Gastrocnemius medialis (tissue), 4 donors: ENCODE data around the gene COL4A1. TPM values are rescaled to one million over a fixed set of nuclear protein-coding genes. Genes with fewer than 3 reads are reported as not detected.

ENCODE experiments used
- ATAC-seq, 2 donors: fragments of 150-250 bp; one replicate each; pipeline ENCODE4 v1.9.1; 2016
- DNase-seq, 2 donors: peaks; one replicate each; pipeline ENCODE4 v3.0.0-alpha.2; 2019
- H3K27ac ChIP-seq, 4 donors: fragments of 200-600 bp; sonication (generic); 1 replicate in 1 of 4; 2 replicates in 3 of 4; pipeline ENCODE4 v1.5.1; 2016 to 2018; ENCODE audit warnings: mild to moderate bottlenecking in 2 of 4, moderate library complexity in 1 of 4
- H3K27me3 ChIP-seq, 3 donors: fragments of 200-600 bp; sonication (generic) in 2 of 3; 1 replicate in 1 of 3; 2 replicates in 2 of 3; pipeline versions ENCODE4 v1.5.1 to v1.6.0; 2016 to 2019; ENCODE audit warnings: mild to moderate bottlenecking in 1 of 3, moderate library complexity in 1 of 3
- H3K36me3 ChIP-seq, 2 donors: fragments of 200-600 bp; sonication (generic) in 1 of 2; one replicate each; pipeline ENCODE4 v1.5.1; 2017 to 2018
- H3K4me1 ChIP-seq, 2 donors: fragments of 200-600 bp; sonication (generic) in 1 of 2; one replicate each; pipeline ENCODE4 v1.5.1; 2016 to 2017; ENCODE audit warnings: mild to moderate bottlenecking in 2 of 2
- H3K4me3 ChIP-seq, 4 donors: fragments of 200-600 bp; sonication (generic) in 3 of 4; 1 replicate in 1 of 4; 2 replicates in 3 of 4; pipeline ENCODE4 v1.5.1; 2016 to 2019; ENCODE audit warnings: mild to moderate bottlenecking in 2 of 4
- H3K9me3 ChIP-seq, 3 donors: fragments of 200-600 bp; sonication (generic) in 2 of 3; 1 replicate in 1 of 3; 2 replicates in 2 of 3; pipeline ENCODE4 v1.5.1; 2016 to 2019
- CTCF ChIP-seq, 5 experiments: fragments of 450-650 bp in 3 of 5; fragments of 200-600 bp in 2 of 5; sonication (generic) in 2 of 5; IDR thresholded peaks in 4 of 5; conservative IDR thresholded peaks in 1 of 5; 1 replicate in 4 of 5; 2 replicates in 1 of 5; pipeline ENCODE4 v1.5.1; 2016 to 2019; ENCODE audit warnings: antibody characterized with exemption in 5 of 5, mild to moderate bottlenecking in 3 of 5, moderate library complexity in 3 of 5
- POLR2A ChIP-seq, 2 donors: fragments of 450-650 bp; IDR thresholded peaks; one replicate each; pipeline ENCODE4 v1.6.1; 2017; ENCODE audit warnings: antibody characterized with exemption in 2 of 2, mild to moderate bottlenecking in 2 of 2, moderate library complexity in 2 of 2
- in situ Hi-C, 4 donors: fragments of 200-750 bp; cut with MboI; loops; one replicate each; pipeline versions ENCODE4 v1.15.0 to v1.8.0; 2017; ENCODE audit warnings: low sequenced_read_pairs in 4 of 4
- intact Hi-C: fragments of 100-400 bp; cut with DNase I; formaldehyde crosslinking; loops from one replicate; pipeline ENCODE4 v1.15.1; 2023; ENCODE audit warnings: low total_unique reads
- total RNA-seq, 4 donors: library from RNA; depleted of rRNA; stranded (reverse); fragments of >200 nt; gene quantifications; one replicate each; pipeline versions ENCODE4 v1.1.0 to v1.2.3, GENCODE V29; 2016

COL4A1 gene
- total RNA-seq, 4 donors from 2014 or later: 60.5 to 127 (median 120) TPM

GRCh38 chr13:110266983-110267382, 40.0 kb downstream of the COL4A1 start:
- intact Hi-C loops: loop anchor here (5.0 kb wide), 1 partner anchor 35 kb away; no protein-coding TSS in a partner anchor
- no peak for TF ChIP-seq POLR2A (IDR thresholded peaks at IDR 0.05)
- TF ChIP-seq CTCF (IDR thresholded peaks at IDR 0.05 in 4 of 5, conservative IDR thresholded peaks at IDR 0.05 in 1 of 5): no peak
- no peak for DNase-seq
- H3K27ac ChIP-seq: peak overlapping the region in 3 of 4 donors; percentile 67 to 70 (median 70)
- no peak for ATAC-seq
- H3K36me3 ChIP-seq: no peaks in the 10 kb centered on the region
- H3K9me3 ChIP-seq: no peaks in the 10 kb centered on the region
- peaks cover 52% of the 10 kb centered on the region in 2 donors for H3K4me1 ChIP-seq
- in situ Hi-C loops: no loop called here
- peaks cover 0 to 16% (median 10%) of the 10 kb centered on the region in 3 donors for H3K27me3 ChIP-seq
- no peak overlapping the region for H3K4me3 ChIP-seq

GRCh38 chr13:110266431-110266809, 40.5 kb downstream of the COL4A1 start:
- H3K4me3 ChIP-seq: peak overlapping the region in 3 of 4 donors; percentile 21 to 32 (median 24)

DNA sequence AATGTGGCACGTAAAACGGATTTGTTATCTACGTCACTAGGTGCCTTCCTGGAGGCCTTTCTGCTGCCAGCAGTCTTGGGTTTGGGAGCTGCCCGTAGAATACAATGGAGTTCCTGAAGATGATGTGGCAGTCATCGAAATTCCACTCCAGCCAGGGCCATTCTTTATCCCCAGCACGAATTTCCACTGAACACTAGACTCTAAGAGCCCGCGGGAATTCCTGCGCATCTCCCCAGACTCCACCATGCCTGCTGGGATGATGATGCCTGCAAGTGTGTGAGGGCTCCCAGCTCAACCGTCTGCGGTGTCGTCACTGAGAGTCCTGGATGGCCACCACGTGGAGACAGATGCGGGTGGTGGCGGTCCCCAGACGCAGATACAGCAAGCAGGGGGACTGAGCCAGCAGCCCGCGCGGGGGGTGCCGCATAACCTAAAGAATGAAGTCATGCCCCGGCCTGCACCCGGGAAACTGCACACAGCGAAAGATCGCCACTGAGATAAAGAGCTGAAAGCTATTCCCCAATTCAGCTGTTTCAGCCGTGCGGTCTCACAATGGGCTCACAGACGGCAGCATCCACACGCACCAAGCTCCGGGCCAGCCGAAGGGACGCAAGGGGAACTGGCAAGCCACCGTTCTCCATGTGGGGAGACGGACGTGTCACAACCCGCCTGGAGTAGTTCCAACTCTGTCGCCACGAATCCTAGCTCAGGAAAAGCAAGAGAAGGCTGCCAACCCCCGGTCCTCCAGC, 41.1 kb downstream of the COL4A1 start:
- in situ Hi-C loops (no loop called here), intact Hi-C loops (loop anchor here (5.0 kb wide), 1 partner anchor 36 kb away; no protein-coding TSS in a partner anchor)
- peak; percentile 34 to 63 for DNase-seq
- Histone ChIP-seq H3K27ac (peak overlapping the region; percentile 49 to 70 (median 68)), H3K4me3 (peak overlapping the region in 3 of 4 donors; percentile 21 to 32 (median 24)), H3K9me3 (no peaks in the 10 kb centered on the region), H3K27me3 (peaks cover 0 to 21% (median 10%) of the 10 kb centered on the region in 3 donors), H3K4me1 (peaks cover 54 to 62% of the 10 kb centered on the region in 2 donors), H3K36me3 (no peaks in the 10 kb centered on the region)
- TF ChIP-seq CTCF (IDR thresholded peaks at IDR 0.05 in 4 of 5, conservative IDR thresholded peaks at IDR 0.05 in 1 of 5): no peak
- no peak for TF ChIP-seq POLR2A (IDR thresholded peaks at IDR 0.05)
- peak; percentile 15 to 20 for ATAC-seq

More at GRCh38 chr13:110266431-110266809, 40.5 kb downstream of the COL4A1 start:
- Histone ChIP-seq H3K27ac (peak overlapping the region; percentile 49 to 70 (median 68)), H3K4me1 (peaks cover 57 to 58% of the 10 kb centered on the region in 2 donors), H3K36me3 (no peaks in the 10 kb centered on the region), H3K27me3 (peaks cover 0 to 17% (median 10%) of the 10 kb centered on the region in 3 donors), H3K9me3 (no peaks in the 10 kb centered on the region)
- DNase-seq (no peak), ATAC-seq (no peak)
- intact Hi-C loops (loop anchor here (5.0 kb wide), 1 partner anchor 36 kb away; no protein-coding TSS in a partner anchor), in situ Hi-C loops (no loop called here)
- TF ChIP-seq CTCF (IDR thresholded peaks at IDR 0.05 in 4 of 5, conservative IDR thresholded peaks at IDR 0.05 in 1 of 5) (no peak), POLR2A (IDR thresholded peaks at IDR 0.05) (no peak)

GRCh38 chr13:110265341-110265681, 41.6 kb downstream of the COL4A1 start:
- H3K9me3 ChIP-seq: no peaks in the 10 kb centered on the region
- peaks cover 0 to 21% (median 10%) of the 10 kb centered on the region in 3 donors for H3K27me3 ChIP-seq
- DNase-seq: no peak
- no peak for TF ChIP-seq CTCF (IDR thresholded peaks at IDR 0.05 in 4 of 5, conservative IDR thresholded peaks at IDR 0.05 in 1 of 5)
- no peak for TF ChIP-seq POLR2A (IDR thresholded peaks at IDR 0.05)
- in situ Hi-C loops: no loop called here
- no peaks in the 10 kb centered on the region for H3K36me3 ChIP-seq
- peaks cover 54 to 62% of the 10 kb centered on the region in 2 donors for H3K4me1 ChIP-seq
- intact Hi-C loops: loop anchor here (5.0 kb wide), 1 partner anchor 37 kb away; no protein-coding TSS in a partner anchor
- peak overlapping the region; percentile 49 to 70 (median 68) for H3K27ac ChIP-seq
- peak; percentile 30 to 42 for ATAC-seq
- H3K4me3 ChIP-seq: peak overlapping the region in 1 of 4 donors; percentile 21
